Neural cell (in vitro differentiated cells): ENCODE results near the gene CRB3.

Source experiments
- CTCF ChIP-seq: fragments of 450-650 bp; IDR thresholded peaks from 2 replicates; pipeline ENCODE4 v1.5.1; 2014; ENCODE audit warnings: antibody characterized with exemption, mild to moderate bottlenecking, moderate library complexity; ENCODE audit not compliant: poor library complexity, severe bottlenecking
- EP300 ChIP-seq: fragments of 450-650 bp; conservative IDR thresholded peaks from 2 replicates; pipeline ENCODE4 v1.6.1; 2014; ENCODE audit warnings: antibody characterized with exemption, mild to moderate bottlenecking, moderate library complexity; ENCODE audit not compliant: poor library complexity, severe bottlenecking
- EZH2 ChIP-seq: fragments of 200-600, 300-800 bp; shearing (Covaris generic), sonication (generic); IDR thresholded peaks from 2 replicates; pipeline ENCODE4 v1.6.1; 2014; ENCODE audit warnings: antibody characterized with exemption, low read length, borderline replicate concordance, mild to moderate bottlenecking; ENCODE audit not compliant: insufficient read depth, poor library complexity, severe bottlenecking
- RAD21 ChIP-seq: fragments of 450-650 bp; conservative IDR thresholded peaks from 2 replicates; pipeline ENCODE4 v1.6.1; 2014; ENCODE audit warnings: antibody characterized with exemption, mild to moderate bottlenecking, moderate library complexity

GRCh38 chr19:6475321-6476108 is 11.4 kb downstream of the CRB3 start:
- TF ChIP-seq CTCF (no peak), EZH2 (no peak), EP300 (no peak), RAD21 (no peak)
